ENCODE results near the gene CNTFR.

Gene CNTFR

GRCh38 chr9:34581318-34581717, 8.2 kb downstream of the CNTFR start:
- TF ChIP-seq FOXA1 (IDR thresholded peaks at IDR 0.05): no peak
- TF ChIP-seq LEF1 (IDR thresholded peaks at IDR 0.05; ENCODE audit: borderline replicate concordance): no peak
- TF ChIP-seq HDGF (IDR thresholded peaks at IDR 0.05; ENCODE audit: borderline replicate concordance): no peak
- no peak for TF ChIP-seq CTBP1 (IDR thresholded peaks at IDR 0.05; ENCODE audit: borderline replicate concordance)
- POLR2A ChIA-PET: no interaction called here
- no peak for DNase-seq (ENCODE audit: extremely low spot score)
- CTCF ChIA-PET: no interaction called here

GRCh38 chr9:34580358-34580757, 9.2 kb downstream of the CNTFR start:
- no peak for DNase-seq (ENCODE audit: extremely low spot score)
- CTCF ChIA-PET: interaction anchor here (2.3 kb wide), 1 partner anchor 11 kb away, joined by 10 read pairs; no protein-coding TSS in a partner anchor
- TF ChIP-seq SUZ12 (IDR thresholded peaks at IDR 0.05) (no peak), FOXK2 (IDR thresholded peaks at IDR 0.05) (no peak), CTBP1 (IDR thresholded peaks at IDR 0.05; ENCODE audit: borderline replicate concordance) (no peak), TARDBP (IDR thresholded peaks at IDR 0.05) (no peak), ELF4 (IDR thresholded peaks at IDR 0.05) (no peak), L3MBTL2 (conservative IDR thresholded peaks at IDR 0.05) (no peak), LEF1 (IDR thresholded peaks at IDR 0.05; ENCODE audit: borderline replicate concordance) (no peak), NFRKB (IDR thresholded peaks at IDR 0.05) (no peak), HDGF (IDR thresholded peaks at IDR 0.05; ENCODE audit: borderline replicate concordance) (no peak), ZNF384 (IDR thresholded peaks at IDR 0.05) (no peak), BHLHE40 (IDR thresholded peaks at IDR 0.05; ENCODE audit: borderline replicate concordance) (no peak)
- POLR2A ChIA-PET: no interaction called here

GRCh38 chr9:34579808-34580163, 9.7 kb downstream of the CNTFR start:
- no peak for TF ChIP-seq CTBP1 (IDR thresholded peaks at IDR 0.05; ENCODE audit: borderline replicate concordance)
- no peak for TF ChIP-seq HDGF (IDR thresholded peaks at IDR 0.05; ENCODE audit: borderline replicate concordance)
- no peak for TF ChIP-seq FOXK2 (IDR thresholded peaks at IDR 0.05)
- TF ChIP-seq L3MBTL2 (conservative IDR thresholded peaks at IDR 0.05): no peak
- no peak for TF ChIP-seq FOXM1 (IDR thresholded peaks at IDR 0.05; ENCODE audit: borderline replicate concordance)
- no peak for TF ChIP-seq BHLHE40 (IDR thresholded peaks at IDR 0.05; ENCODE audit: borderline replicate concordance)
- no peak for TF ChIP-seq PKNOX1 (IDR thresholded peaks at IDR 0.05)
- TF ChIP-seq ARNT (IDR thresholded peaks at IDR 0.05): no peak
- no peak for TF ChIP-seq NFRKB (IDR thresholded peaks at IDR 0.05)
- TF ChIP-seq ELF4 (IDR thresholded peaks at IDR 0.05): no peak
- no peak for TF ChIP-seq ZNF384 (IDR thresholded peaks at IDR 0.05)
- TF ChIP-seq FOXA1 (IDR thresholded peaks at IDR 0.05): no peak
- CTCF ChIA-PET: interaction anchor here (2.3 kb wide), 1 partner anchor 12 kb away, joined by 10 read pairs; no protein-coding TSS in a partner anchor
- POLR2A ChIA-PET: no interaction called here
- DNase-seq (ENCODE audit: extremely low spot score): no peak

DNA sequence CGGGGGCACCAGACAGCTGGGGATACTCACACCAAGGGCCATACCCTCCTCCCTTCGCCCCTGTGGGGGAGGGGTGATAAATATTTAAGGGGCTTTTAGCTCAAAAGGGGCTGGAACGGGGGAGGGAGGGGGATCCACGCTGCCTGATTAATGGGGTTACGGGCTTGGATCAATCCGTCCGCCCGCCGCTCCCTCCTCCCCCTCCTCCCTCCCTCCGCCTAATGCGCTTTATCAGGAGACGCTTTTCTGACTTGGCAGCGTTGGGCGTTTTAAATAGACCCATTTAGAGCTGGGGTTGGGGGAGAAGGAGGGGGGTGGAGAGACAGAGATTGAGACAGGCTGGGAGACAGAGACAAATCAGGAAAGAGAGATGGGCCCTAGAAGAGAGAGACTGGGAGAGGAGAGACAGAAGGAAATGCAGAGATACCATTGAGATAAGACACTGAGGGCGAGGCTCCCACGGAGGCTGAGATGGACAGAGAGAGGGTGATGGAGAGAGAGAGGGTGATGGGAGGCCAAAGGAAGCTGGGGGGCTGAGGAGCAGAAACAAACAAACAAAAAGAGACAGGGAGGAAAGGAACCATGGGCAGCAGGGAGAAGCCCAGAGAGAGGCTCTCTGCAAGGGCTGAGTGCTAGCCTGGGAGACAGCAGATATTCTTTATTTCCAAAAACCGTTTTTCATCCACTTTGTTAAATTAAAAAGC, 10.3 kb downstream of the CNTFR start:
- DNase-seq (ENCODE audit: extremely low spot score): no peak
- POLR2A ChIA-PET: interaction anchor here (1.1 kb wide), 1 partner anchor 10 kb away, joined by 5 read pairs; the partner anchor contains the start of gene CNTFR
- CTCF ChIA-PET: interaction anchor here (2.3 kb wide), 1 partner anchor 12 kb away, joined by 10 read pairs; no protein-coding TSS in a partner anchor
- TF ChIP-seq BHLHE40 (IDR thresholded peaks at IDR 0.05; ENCODE audit: borderline replicate concordance) (no peak), PKNOX1 (IDR thresholded peaks at IDR 0.05) (no peak), ELF4 (IDR thresholded peaks at IDR 0.05) (no peak), SUZ12 (IDR thresholded peaks at IDR 0.05) (no peak), HDGF (IDR thresholded peaks at IDR 0.05; ENCODE audit: borderline replicate concordance) (no peak), LEF1 (IDR thresholded peaks at IDR 0.05; ENCODE audit: borderline replicate concordance) (no peak), SP1 (IDR thresholded peaks at IDR 0.05) (no peak), ZNF384 (IDR thresholded peaks at IDR 0.05) (no peak), FOXK2 (IDR thresholded peaks at IDR 0.05) (no peak)

DNA sequence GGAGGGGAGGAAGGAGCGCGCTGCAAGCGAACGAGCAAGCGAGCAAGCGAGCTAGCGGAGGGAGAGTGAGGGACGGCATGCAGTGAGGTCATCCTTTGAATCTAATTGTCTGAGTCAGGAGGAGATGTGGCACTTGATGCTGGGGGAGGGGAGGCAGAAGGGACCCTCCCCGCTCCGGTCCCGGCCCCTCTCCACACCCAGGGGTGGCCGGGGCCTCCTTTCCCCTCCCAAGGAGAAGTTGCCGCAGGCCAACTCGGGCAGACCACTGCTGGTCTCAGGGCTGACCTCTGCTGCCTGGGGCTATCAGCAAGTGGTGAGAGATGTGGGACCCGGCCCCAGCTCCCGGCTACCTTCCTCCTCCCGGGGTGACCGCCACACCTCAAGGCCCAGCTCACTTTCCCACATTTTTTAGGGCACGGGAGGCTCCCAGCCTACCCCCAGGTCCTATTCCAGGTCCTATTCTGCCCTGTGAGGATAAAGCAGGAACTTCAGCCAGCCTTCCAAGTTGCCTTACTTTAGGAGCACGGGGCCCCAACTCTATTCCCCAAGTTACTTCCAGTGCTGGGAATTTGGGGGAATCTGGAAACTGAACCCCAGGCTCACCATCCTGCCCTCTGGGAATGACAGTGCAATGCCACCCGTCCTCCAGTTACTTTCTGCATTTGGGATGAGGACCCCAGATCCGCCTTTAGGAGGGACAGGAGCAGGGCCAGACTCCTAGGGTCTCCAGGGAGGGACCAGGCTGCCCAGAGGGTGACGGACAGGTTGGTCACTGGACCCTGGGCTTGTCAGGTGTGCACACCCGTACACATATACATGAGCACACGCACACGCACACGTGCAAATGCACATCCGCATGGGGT, 11.1 kb downstream of the CNTFR start:
- POLR2A ChIA-PET: interaction anchor here (1.1 kb wide), 1 partner anchor 10 kb away, joined by 5 read pairs; the partner anchor contains the start of gene CNTFR
- CTCF ChIA-PET: interaction anchor here (1.5 to 2.3 kb wide), 2 partner anchors 13 to 25 kb away, joined by 3 to 10 read pairs; no protein-coding TSS in a partner anchor
- DNase-seq (ENCODE audit: extremely low spot score): no peak
- no peak for TF ChIP-seq NFRKB (IDR thresholded peaks at IDR 0.05)
- no peak for TF ChIP-seq ELF4 (IDR thresholded peaks at IDR 0.05)
- TF ChIP-seq LEF1 (IDR thresholded peaks at IDR 0.05; ENCODE audit: borderline replicate concordance): no peak

GRCh38 chr9:34577400-34578240, 11.9 kb downstream of the CNTFR start:
- DNase-seq (ENCODE audit: extremely low spot score): no peak
- POLR2A ChIA-PET: interaction anchor here (1.1 kb wide), 1 partner anchor 11 kb away, joined by 5 read pairs; the partner anchor contains the start of gene CNTFR
- CTCF ChIA-PET: interaction anchor here (1.5 to 2.3 kb wide), 2 partner anchors 14 to 26 kb away, joined by 3 to 10 read pairs; no protein-coding TSS in a partner anchor

More at GRCh38 chr9:34577400-34578240, 11.9 kb downstream of the CNTFR start:
- TF ChIP-seq HDGF (IDR thresholded peaks at IDR 0.05; ENCODE audit: borderline replicate concordance) (no peak), BHLHE40 (IDR thresholded peaks at IDR 0.05; ENCODE audit: borderline replicate concordance) (no peak), NFRKB (IDR thresholded peaks at IDR 0.05) (no peak), SUZ12 (IDR thresholded peaks at IDR 0.05) (no peak), ELF4 (IDR thresholded peaks at IDR 0.05) (no peak), ARNT (IDR thresholded peaks at IDR 0.05) (no peak), LEF1 (IDR thresholded peaks at IDR 0.05; ENCODE audit: borderline replicate concordance) (no peak), FOXA1 (IDR thresholded peaks at IDR 0.05) (no peak), L3MBTL2 (conservative IDR thresholded peaks at IDR 0.05) (no peak), TARDBP (IDR thresholded peaks at IDR 0.05) (no peak)
